MM.1S (cell line): ENCODE data around the gene SPATA6.

Source experiments
- EZH2 ChIP-seq: fragments of 300-600 bp; sonication (generic); optimal IDR thresholded peaks from 2 replicates; pipeline ENCODE3; 2017; ENCODE audit warnings: low read depth, mild to moderate bottlenecking, antibody characterized with exemption, low read length, mixed read lengths
- TF ChIP-seq, protein P1 (sequence below): fragments of 300-600 bp; sonication (generic); IDR thresholded peaks from 2 replicates; pipeline ENCODE4 v1.5.1; 2016; ENCODE audit warnings: antibody characterized with exemption, low read length, mixed read lengths

DNA sequence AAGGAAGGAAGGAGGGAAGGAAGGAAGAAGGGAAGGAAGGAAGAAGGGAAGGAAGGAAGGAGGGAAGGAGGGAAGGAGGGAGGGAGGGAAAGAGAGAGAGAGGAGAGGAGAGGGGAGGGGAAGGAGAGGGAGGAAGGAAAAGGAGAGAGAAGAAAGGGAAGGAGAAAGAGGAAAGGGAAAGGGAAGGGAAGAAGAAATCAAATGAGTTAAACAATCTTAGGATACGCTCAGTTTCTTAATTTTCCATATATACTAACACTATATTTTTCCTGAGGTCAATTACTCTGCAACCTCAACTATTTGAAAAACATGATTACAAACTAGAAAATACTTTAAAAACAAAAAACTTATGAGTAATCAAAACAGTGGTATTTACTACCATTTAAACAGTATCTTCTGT, 53.3 kb downstream of the SPATA6 start:
- no peak for TF ChIP-seq EZH2
- TF ChIP-seq, protein P1, sequence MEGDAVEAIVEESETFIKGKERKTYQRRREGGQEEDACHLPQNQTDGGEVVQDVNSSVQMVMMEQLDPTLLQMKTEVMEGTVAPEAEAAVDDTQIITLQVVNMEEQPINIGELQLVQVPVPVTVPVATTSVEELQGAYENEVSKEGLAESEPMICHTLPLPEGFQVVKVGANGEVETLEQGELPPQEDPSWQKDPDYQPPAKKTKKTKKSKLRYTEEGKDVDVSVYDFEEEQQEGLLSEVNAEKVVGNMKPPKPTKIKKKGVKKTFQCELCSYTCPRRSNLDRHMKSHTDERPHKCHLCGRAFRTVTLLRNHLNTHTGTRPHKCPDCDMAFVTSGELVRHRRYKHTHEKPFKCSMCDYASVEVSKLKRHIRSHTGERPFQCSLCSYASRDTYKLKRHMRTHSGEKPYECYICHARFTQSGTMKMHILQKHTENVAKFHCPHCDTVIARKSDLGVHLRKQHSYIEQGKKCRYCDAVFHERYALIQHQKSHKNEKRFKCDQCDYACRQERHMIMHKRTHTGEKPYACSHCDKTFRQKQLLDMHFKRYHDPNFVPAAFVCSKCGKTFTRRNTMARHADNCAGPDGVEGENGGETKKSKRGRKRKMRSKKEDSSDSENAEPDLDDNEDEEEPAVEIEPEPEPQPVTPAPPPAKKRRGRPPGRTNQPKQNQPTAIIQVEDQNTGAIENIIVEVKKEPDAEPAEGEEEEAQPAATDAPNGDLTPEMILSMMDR = no peak
